OCI-LY7 (cell line): ENCODE measurements around the gene ADGRD1. TPM values are rescaled to one million over a fixed set of nuclear protein-coding genes. Genes with fewer than 3 reads are reported as not detected.

Experiments
- BruUV-seq: library from RNA; stranded (reverse); fragments of 400-500 nt; replicated peaks from 2 replicates; lab custom pipeline; 2021; lab: Mats Ljungman, UMichigan
- CTCF ChIA-PET: fragments of 300-600 bp; sonication (Branson Sonifier 250); formaldehyde crosslinking; loops from one replicate; lab custom pipeline; 2022; ENCODE audit warnings: antibody characterized with exemption; ENCODE audit not compliant: unreplicated experiment; lab: Charles Lee
- POLR2A ChIA-PET: fragments of 300-600 bp; sonication (Branson Sonifier 250); formaldehyde crosslinking; loops from one replicate; lab custom pipeline; 2022; ENCODE audit warnings: antibody characterized with exemption; lab: Charles Lee
- DNase-seq: peaks from one replicate; pipeline ENCODE4 v3.0.0-alpha.2; 2015; ENCODE audit warnings: low spot score
- H2AFZ ChIP-seq: fragments of 200-600 bp; sonication (generic), shearing (Covaris generic); 2 replicates; pipeline ENCODE4 v1.6.1; 2014; ENCODE audit warnings: mild to moderate bottlenecking, antibody characterized with exemption, low read length, moderate library complexity
- H3K27ac ChIP-seq: fragments of 200-600 bp; sonication (generic); 2 replicates; pipeline ENCODE4 v1.5.1; 2014; ENCODE audit warnings: mixed run types, low read depth, mild to moderate bottlenecking, moderate library complexity, low read length, inconsistent platforms; ENCODE audit not compliant: poor library complexity, severe bottlenecking
- H3K36me3 ChIP-seq: fragments of 200-600 bp; sonication (generic); 2 replicates; pipeline ENCODE4 v1.6.1; 2014; ENCODE audit warnings: mild to moderate bottlenecking, antibody characterized with exemption, low read length, moderate library complexity, mixed read lengths; ENCODE audit not compliant: insufficient read depth
- H3K4me1 ChIP-seq: fragments of 200-600 bp; sonication (generic); 2 replicates; pipeline ENCODE4 v1.5.1; 2014; ENCODE audit warnings: mild to moderate bottlenecking, low read length; ENCODE audit not compliant: insufficient read depth, poor library complexity, severe bottlenecking
- H3K4me2 ChIP-seq: fragments of 200-600 bp; sonication (generic); 2 replicates; pipeline ENCODE4 v1.6.1; 2014; ENCODE audit warnings: mild to moderate bottlenecking, low read length
- H3K4me3 ChIP-seq: fragments of 200-600 bp; sonication (generic); 2 replicates; pipeline ENCODE4 v1.5.1; 2014; ENCODE audit warnings: mild to moderate bottlenecking, low read depth, low read length; ENCODE audit not compliant: poor library complexity, severe bottlenecking
- H3K79me2 ChIP-seq: fragments of 200-600 bp; sonication (generic); 2 replicates; pipeline ENCODE4 v1.6.1; 2016; ENCODE audit warnings: low read depth, mild to moderate bottlenecking, low read length, moderate library complexity, mixed read lengths; ENCODE audit not compliant: insufficient read depth
- H3K9me2 ChIP-seq: fragments of 200-600 bp; sonication (generic); 2 replicates; pipeline ENCODE4 v1.6.1; 2016; ENCODE audit warnings: mild to moderate bottlenecking, low read length, mixed read lengths; ENCODE audit not compliant: insufficient read depth
- H3K9me3 ChIP-seq: fragments of 200-600 bp; sonication (generic); 2 replicates; pipeline ENCODE4 v1.6.1; 2014; ENCODE audit warnings: mild to moderate bottlenecking, mixed run types, low read length, mixed read lengths
- H4K20me1 ChIP-seq: fragments of 200-600 bp; sonication (generic); 2 replicates; pipeline ENCODE4 v1.6.1; 2014; ENCODE audit warnings: mild to moderate bottlenecking, antibody characterized with exemption, low read length, moderate library complexity, mixed read lengths; ENCODE audit not compliant: insufficient read depth
- CTCF ChIP-seq: fragments of 200-600 bp; sonication (generic); conservative IDR thresholded peaks from 2 replicates; pipeline ENCODE4 v1.5.1; 2014; ENCODE audit warnings: mild to moderate bottlenecking, antibody characterized with exemption, low read length, moderate library complexity, mixed read lengths
- EZH2phosphoT487 ChIP-seq: fragments of 200-600 bp; sonication (generic); IDR thresholded peaks from 2 replicates; pipeline ENCODE4 v1.6.1; 2018; ENCODE audit warnings: low read depth, borderline replicate concordance, mild to moderate bottlenecking, mixed run types, antibody characterized with exemption, low read length, moderate library complexity, mixed read lengths
- intact Hi-C: fragments of 100-400 bp; cut with micrococcal nuclease; formaldehyde crosslinking; loops from one replicate; pipeline ENCODE4 v1.10.0; 2022; ENCODE audit not compliant: unreplicated experiment
- total RNA-seq, 2 experiments: library from RNA; depleted of rRNA in 1 of 2; stranded (reverse); fragments of >200 nt in 1 of 2; shearing (Covaris generic) in 1 of 2; gene quantifications; 2 replicates each; pipeline ENCODE4 v1.2.3, GENCODE V29; 2014 to 2022

Gene ADGRD1
- total RNA-seq, 2 experiments from 2014 or later = 1.0 to 1.7 TPM

- no peak for DNase-seq
- no TSS peak for BruUV-seq
- Histone ChIP-seq H3K27ac (no peak overlapping the region), H3K9me3 (no peaks in the 10 kb centered on the region), H3K4me2 (no peak overlapping the region), H3K9me2 (no peaks in the 10 kb centered on the region), H3K36me3 (no peaks in the 10 kb centered on the region), H4K20me1 (no peaks in the 10 kb centered on the region), H3K4me1 (no peaks in the 10 kb centered on the region), H3K79me2 (no peaks in the 10 kb centered on the region), H3K4me3 (no peak overlapping the region), H2AFZ (no peak overlapping the region)
- no peak for TF ChIP-seq EZH2phosphoT487
- 0 out of 2 replicates have a peak, but pooled peaks have one; percentile 17 for TF ChIP-seq CTCF
- POLR2A ChIA-PET = no interaction called here
- CTCF ChIA-PET = no interaction called here
- intact Hi-C loops = no loop called here
These were observed 142.3 kb downstream of the ADGRD1 start for GRCh38 chr12:131095826-131096680.

GRCh38 chr12:131096681-131097181, 143.0 kb downstream of the ADGRD1 start:
- peaks cover 4% of the 10 kb centered on the region for H3K4me1 ChIP-seq
- BruUV-seq = no TSS peak
- H3K79me2 ChIP-seq = no peaks in the 10 kb centered on the region
- no peak for TF ChIP-seq CTCF
- TF ChIP-seq EZH2phosphoT487 = no peak
- ChIA-PET CTCF (no interaction called here), POLR2A (no interaction called here)
- H3K9me3 ChIP-seq = no peaks in the 10 kb centered on the region
- no peaks in the 10 kb centered on the region for H3K36me3 ChIP-seq
- no peak overlapping the region for H3K4me2 ChIP-seq
- H3K9me2 ChIP-seq = no peaks in the 10 kb centered on the region
- H2AFZ ChIP-seq = no peak overlapping the region
- intact Hi-C loops = no loop called here
- H3K27ac ChIP-seq = no peak overlapping the region
- no peak overlapping the region for H3K4me3 ChIP-seq
- no peak for DNase-seq
- H4K20me1 ChIP-seq = no peaks in the 10 kb centered on the region
